Fibroblast of lung (primary cell): ENCODE data around the gene PRR15. TPM values are rescaled to one million over a fixed set of nuclear protein-coding genes. Genes with fewer than 3 reads are reported as not detected.

Experiments
- DNase-seq, 2 donors: peaks; one replicate each; pipeline versions ENCODE4 v3.0.0 to v3.0.0-alpha.2; 2010; ENCODE audit warnings: low read depth in 2 of 2
- H2AFZ ChIP-seq: 2 replicates; pipeline ENCODE4 v1.5.1; 2012; ENCODE audit warnings: low read length, control low read depth, inconsistent platforms
- H3K27ac ChIP-seq: 2 replicates; pipeline ENCODE4 v1.5.1; 2011; ENCODE audit warnings: low read length, control low read depth; ENCODE audit not compliant: insufficient read depth
- H3K27me3 ChIP-seq: 2 replicates; pipeline ENCODE4 v1.5.1; 2011; ENCODE audit warnings: mild to moderate bottlenecking, low read length; ENCODE audit not compliant: control insufficient read depth, insufficient read depth
- H3K36me3 ChIP-seq: 2 replicates; pipeline ENCODE4 v1.5.1; 2011; ENCODE audit warnings: low read length; ENCODE audit not compliant: control insufficient read depth, insufficient read depth
- H3K4me1 ChIP-seq: 2 replicates; pipeline ENCODE4 v1.5.1; 2011; ENCODE audit warnings: low read length; ENCODE audit not compliant: control insufficient read depth, insufficient read depth; ENCODE audit errors: extremely low read depth
- H3K4me2 ChIP-seq: 2 replicates; pipeline ENCODE4 v1.5.1; 2011; ENCODE audit warnings: low read length, control low read depth; ENCODE audit not compliant: insufficient read depth; ENCODE audit errors: extremely low read depth
- H3K4me3 ChIP-seq, 4 experiments: fragments of 200-600 bp in 1 of 4; sonication (generic) in 1 of 4; replicated peaks in 1 of 4; 2 replicates each; pipeline ENCODE4 v1.5.1; 2011 to 2016; ENCODE audit warnings: low read length in 4 of 4, low read depth in 3 of 4, mild to moderate bottlenecking in 3 of 4, control low read depth in 2 of 4, inconsistent platforms in 1 of 4, mixed read lengths in 1 of 4; ENCODE audit not compliant: insufficient read depth in 1 of 4; ENCODE audit errors: control extremely low read depth in 1 of 4
- H3K79me2 ChIP-seq: 2 replicates; pipeline ENCODE4 v1.5.1; 2012; ENCODE audit warnings: mild to moderate bottlenecking, low read length, inconsistent platforms; ENCODE audit not compliant: control insufficient read depth, insufficient read depth
- H3K9ac ChIP-seq: 2 replicates; pipeline ENCODE4 v1.5.1; 2011; ENCODE audit warnings: mild to moderate bottlenecking, low read length, control low read depth; ENCODE audit not compliant: insufficient read depth
- H3K9me3 ChIP-seq: 2 replicates; pipeline ENCODE4 v1.5.1; 2012; ENCODE audit warnings: low read depth, low read length; ENCODE audit not compliant: control insufficient read depth, insufficient read depth
- H4K20me1 ChIP-seq: 2 replicates; pipeline ENCODE4 v1.5.1; 2011; ENCODE audit warnings: low read length; ENCODE audit not compliant: control insufficient read depth, insufficient read depth; ENCODE audit errors: extremely low read depth
- EZH2 ChIP-seq: IDR thresholded peaks from 2 replicates; pipeline ENCODE4 v1.5.1; 2012; ENCODE audit warnings: low read length, control low read depth, mild to moderate bottlenecking; ENCODE audit errors: missing control alignments
- polyA plus RNA-seq, 2 donors: library from polyadenylated mRNA; depleted of rRNA in 1 of 2; stranded (reverse) in 1 of 2; unstranded in 1 of 2; fragments of >200 nt; gene quantifications; 2 replicates each; pipeline ENCODE4 v1.2.1, GENCODE V29; 2011 to 2012; ENCODE audit warnings: missing spikeins in 1 of 2
- total RNA-seq: library from RNA; depleted of rRNA; stranded (reverse); fragments of >200 nt; gene quantifications from 2 replicates; pipeline ENCODE4 v1.2.1, GENCODE V29; 2014
- TF ChIP-seq, protein P1 (sequence below), 2 donors: IDR thresholded peaks in 1 of 2; conservative IDR thresholded peaks in 1 of 2; 1 replicate in 1 of 2; 2 replicates in 1 of 2; pipeline ENCODE4 v1.5.1; 2011 to 2012; ENCODE audit warnings: low read length in 2 of 2, control low read depth in 1 of 2, inconsistent platforms in 1 of 2, low read depth in 1 of 2, mild to moderate bottlenecking in 1 of 2

PRR15 gene
- total and polyA plus RNA-seq, 2 donors (not counting 1 experiment from before 2014, with no cell fraction given): not detected

DNA sequence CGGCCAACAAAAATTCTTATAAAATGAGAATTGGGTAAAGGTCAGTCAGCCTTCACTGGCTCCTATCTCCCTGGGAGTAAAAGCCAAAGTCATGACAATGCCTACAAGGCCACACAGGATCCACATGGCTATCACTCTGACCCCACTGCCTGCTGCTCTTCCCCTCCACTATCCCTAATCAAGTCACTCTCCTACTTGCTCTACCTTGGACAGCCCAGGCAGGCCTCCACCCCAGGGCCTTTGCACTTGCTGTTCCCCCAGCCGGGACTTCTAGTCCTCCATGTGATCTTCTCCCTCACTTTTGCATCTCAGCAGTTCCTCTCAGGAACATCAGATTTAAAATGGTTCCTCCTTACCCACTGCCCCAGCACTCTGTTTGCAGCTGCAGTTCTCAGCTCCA lies 50.6 kb downstream of the PRR15 start:
- H3K27me3 ChIP-seq: no peaks in the 10 kb centered on the region
- H3K4me1 ChIP-seq: peaks cover under 1% of the 10 kb centered on the region
- H3K79me2 ChIP-seq: no peaks in the 10 kb centered on the region
- no peaks in the 10 kb centered on the region for H4K20me1 ChIP-seq
- H3K27ac ChIP-seq: no peak overlapping the region
- H2AFZ ChIP-seq: no peak overlapping the region
- no peak overlapping the region for H3K9ac ChIP-seq
- DNase-seq: no peak
- no peaks in the 10 kb centered on the region for H3K9me3 ChIP-seq
- TF ChIP-seq, protein P1, sequence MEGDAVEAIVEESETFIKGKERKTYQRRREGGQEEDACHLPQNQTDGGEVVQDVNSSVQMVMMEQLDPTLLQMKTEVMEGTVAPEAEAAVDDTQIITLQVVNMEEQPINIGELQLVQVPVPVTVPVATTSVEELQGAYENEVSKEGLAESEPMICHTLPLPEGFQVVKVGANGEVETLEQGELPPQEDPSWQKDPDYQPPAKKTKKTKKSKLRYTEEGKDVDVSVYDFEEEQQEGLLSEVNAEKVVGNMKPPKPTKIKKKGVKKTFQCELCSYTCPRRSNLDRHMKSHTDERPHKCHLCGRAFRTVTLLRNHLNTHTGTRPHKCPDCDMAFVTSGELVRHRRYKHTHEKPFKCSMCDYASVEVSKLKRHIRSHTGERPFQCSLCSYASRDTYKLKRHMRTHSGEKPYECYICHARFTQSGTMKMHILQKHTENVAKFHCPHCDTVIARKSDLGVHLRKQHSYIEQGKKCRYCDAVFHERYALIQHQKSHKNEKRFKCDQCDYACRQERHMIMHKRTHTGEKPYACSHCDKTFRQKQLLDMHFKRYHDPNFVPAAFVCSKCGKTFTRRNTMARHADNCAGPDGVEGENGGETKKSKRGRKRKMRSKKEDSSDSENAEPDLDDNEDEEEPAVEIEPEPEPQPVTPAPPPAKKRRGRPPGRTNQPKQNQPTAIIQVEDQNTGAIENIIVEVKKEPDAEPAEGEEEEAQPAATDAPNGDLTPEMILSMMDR (conservative IDR thresholded peaks at IDR 0.05 in 1 of 2, IDR thresholded peaks at IDR 0.05 in 1 of 2; ENCODE audit: low read depth in 1 of 2, low read length in 2 of 2): no peak
- TF ChIP-seq EZH2: no peak
- no peak overlapping the region for H3K4me3 ChIP-seq
- no peaks in the 10 kb centered on the region for H3K36me3 ChIP-seq
- no peak overlapping the region for H3K4me2 ChIP-seq

Other genes with a start within 250 kb of the PRR15 start
- gene WIPF3, start 242.7 kb downstream of the PRR15 start, total RNA-seq: under 0.01 and 0.33 TPM in 2 replicates
- 0.02 TPM in 1 of 2 replicates, not detected in the other for gene WIPF3, start 242.7 kb downstream of the PRR15 start, polyA plus RNA-seq